ENCODE measurements around the gene GNAT1.

Gene GNAT1

GRCh38 chr3:50232303-50232702 lies 40.9 kb downstream of the GNAT1 start:
- no peaks in the 10 kb centered on the region for H3K36me3 ChIP-seq (replicated peaks; ENCODE audit: low read depth, low read length)
- H4K20me1 ChIP-seq (ENCODE audit: insufficient read depth, low read length) = no peaks in the 10 kb centered on the region
- H3K4me3 ChIP-seq (ENCODE audit: low read length) = no peak overlapping the region
- peaks cover 24% of the 10 kb centered on the region for H3K79me2 ChIP-seq (ENCODE audit: low read length)
- H3K27ac ChIP-seq (ENCODE audit: low read length) = no peak overlapping the region
- H3K4me2 ChIP-seq (ENCODE audit: low read length) = no peak overlapping the region
- no peak overlapping the region for H2AFZ ChIP-seq (ENCODE audit: low read depth, low read length)
- no peaks in the 10 kb centered on the region for H3K27me3 ChIP-seq (ENCODE audit: low read depth, low read length)
- no peak overlapping the region for H3K9ac ChIP-seq (ENCODE audit: low read length)
- no peak for TF ChIP-seq CTCF (IDR thresholded peaks at IDR 0.05; ENCODE audit: low read depth, low read length)
- TF ChIP-seq EZH2phosphoT487 (IDR thresholded peaks at IDR 0.05; ENCODE audit: low read depth) = no peak
- H3K4me1 ChIP-seq (ENCODE audit: low read length) = peaks cover 23% of the 10 kb centered on the region
- H3K9me3 ChIP-seq (ENCODE audit: insufficient read depth, low read length) = no peaks in the 10 kb centered on the region

GRCh38 chr3:50233176-50233575 lies 41.8 kb downstream of the GNAT1 start:
- no peak overlapping the region for H2AFZ ChIP-seq (ENCODE audit: low read depth, low read length)
- TF ChIP-seq CTCF (IDR thresholded peaks at IDR 0.05; ENCODE audit: low read depth, low read length) (no peak), EZH2phosphoT487 (IDR thresholded peaks at IDR 0.05; ENCODE audit: low read depth) (no peak)
- H3K79me2 ChIP-seq (ENCODE audit: low read length) = peaks cover 30% of the 10 kb centered on the region
- no peak overlapping the region for H3K4me2 ChIP-seq (ENCODE audit: low read length)
- H3K27me3 ChIP-seq (ENCODE audit: low read depth, low read length) = no peaks in the 10 kb centered on the region
- no peak overlapping the region for H3K27ac ChIP-seq (ENCODE audit: low read length)
- H3K4me3 ChIP-seq (ENCODE audit: low read length) = no peak overlapping the region
- peaks cover 2% of the 10 kb centered on the region for H4K20me1 ChIP-seq (ENCODE audit: insufficient read depth, low read length)
- no peaks in the 10 kb centered on the region for H3K9me3 ChIP-seq (ENCODE audit: insufficient read depth, low read length)
- H3K4me1 ChIP-seq (ENCODE audit: low read length) = peaks cover 23% of the 10 kb centered on the region
- H3K9ac ChIP-seq (ENCODE audit: low read length) = no peak overlapping the region
- no peaks in the 10 kb centered on the region for H3K36me3 ChIP-seq (replicated peaks; ENCODE audit: low read depth, low read length)

- no peak within 1 kb of the TSS for H2AFZ ChIP-seq (ENCODE audit: low read depth, low read length)
Observed at GRCh38 chr3:50235716-50236483, 44.5 kb downstream of the GNAT1 start, which contains the start of gene GNAI2. Gene GNAI2, plus strand, starts transcription at chr3:50236204. Its CDS starts 132 bp downstream, at chr3:50236336.

More at GRCh38 chr3:50235716-50236483, 44.5 kb downstream of the GNAT1 start, which contains the start of gene GNAI2:
- peak within 1 kb of the TSS; percentile 71 for H3K27ac ChIP-seq (ENCODE audit: low read length)
- peaks cover 47% of the 10 kb centered on the region for H3K79me2 ChIP-seq (ENCODE audit: low read length)
- no peaks in the 10 kb centered on the region for H3K9me3 ChIP-seq (ENCODE audit: insufficient read depth, low read length)
- peak within 1 kb of the TSS; percentile 90 for H3K4me3 ChIP-seq (ENCODE audit: low read length)
- peaks cover 26% of the 10 kb centered on the region for H4K20me1 ChIP-seq (ENCODE audit: insufficient read depth, low read length)
- H3K9ac ChIP-seq (ENCODE audit: low read length) = peak within 1 kb of the TSS; percentile 89
- H3K4me2 ChIP-seq (ENCODE audit: low read length) = peak within 1 kb of the TSS; percentile 96
- H3K36me3 ChIP-seq (replicated peaks; ENCODE audit: low read depth, low read length) = peaks cover 16% of the 10 kb centered on the region
- H3K27me3 ChIP-seq (ENCODE audit: low read depth, low read length) = no peaks in the 10 kb centered on the region
- H3K4me1 ChIP-seq (ENCODE audit: low read length) = peaks cover 23% of the 10 kb centered on the region
- TF ChIP-seq EZH2phosphoT487 (IDR thresholded peaks at IDR 0.05; ENCODE audit: low read depth) (no peak), CTCF (IDR thresholded peaks at IDR 0.05; ENCODE audit: low read depth, low read length) (no peak)

Data from OCI-LY3 (cell line).